Suprapubic skin (tissue), 4 donors: Measurements from ENCODE around the gene P2RX4. TPM values are rescaled to one million over a fixed set of nuclear protein-coding genes. Genes with fewer than 3 reads are reported as not detected.

Experiments
- DNase-seq, 2 donors: peaks; one replicate each; pipeline ENCODE4 v3.0.0-alpha.2; 2019; ENCODE audit warnings: low spot score in 2 of 2
- H3K27ac ChIP-seq: fragments of 200-600 bp; sonication (generic); one replicate; pipeline ENCODE4 v1.5.1; 2019
- H3K27me3 ChIP-seq: fragments of 200-600 bp; sonication (generic); one replicate; pipeline ENCODE4 v1.5.1; 2019
- H3K36me3 ChIP-seq: fragments of 200-600 bp; sonication (generic); one replicate; pipeline ENCODE4 v1.5.1; 2019
- H3K4me1 ChIP-seq: fragments of 200-600 bp; sonication (generic); one replicate; pipeline ENCODE4 v1.5.1; 2019
- H3K4me3 ChIP-seq: fragments of 200-600 bp; sonication (generic); one replicate; pipeline ENCODE4 v1.5.1; 2019; ENCODE audit warnings: mild to moderate bottlenecking
- H3K9me3 ChIP-seq: fragments of 200-600 bp; sonication (generic); one replicate; pipeline ENCODE4 v1.5.1; 2019
- CTCF ChIP-seq, 2 donors: fragments of 200-600 bp in 1 of 2; fragments of 450-650 bp in 1 of 2; sonication (generic) in 1 of 2; IDR thresholded peaks; one replicate each; pipeline ENCODE4 v1.5.1; 2016 to 2019; ENCODE audit warnings: antibody characterized with exemption in 2 of 2, mild to moderate bottlenecking in 1 of 2, moderate library complexity in 1 of 2
- EP300 ChIP-seq: sonication (generic); formaldehyde crosslinking; IDR thresholded peaks from one replicate; pipeline ENCODE4 v1.6.1; 2017; ENCODE audit warnings: antibody characterized with exemption
- POLR2A ChIP-seq, 2 donors: fragments of 450-650 bp; IDR thresholded peaks; one replicate each; pipeline ENCODE4 v1.6.1; 2017; ENCODE audit warnings: antibody characterized with exemption in 2 of 2, mild to moderate bottlenecking in 2 of 2, moderate library complexity in 2 of 2
- POLR2AphosphoS5 ChIP-seq, 3 donors: sonication (generic); formaldehyde crosslinking; IDR thresholded peaks; one replicate each; pipeline ENCODE4 v1.6.1; 2017; ENCODE audit warnings: antibody characterized with exemption in 3 of 3
- WGBS: methylation state at CpG from one replicate; pipeline ENCODE4 v1.1.5; 2018; 5-methylcytosine and 5-hydroxymethylcytosine counted together
- total RNA-seq, 4 donors: library from RNA; depleted of rRNA; stranded (reverse); fragments of >200 nt; gene quantifications; one replicate each; pipeline ENCODE4 v1.1.0, GENCODE V29; 2016

P2RX4 gene
- total RNA-seq, 4 donors from 2014 or later, result 7.9 to 22.4 (median 15.4) TPM

- Histone ChIP-seq H3K27ac (no peak overlapping the region), H3K27me3 (no peaks in the 10 kb centered on the region), H3K4me1 (peaks cover 10% of the 10 kb centered on the region), H3K36me3 (peaks cover 19% of the 10 kb centered on the region), H3K9me3 (no peaks in the 10 kb centered on the region), H3K4me3 (no peak overlapping the region)
- WGBS, result 92% methylated on average over 9 of the region's 9 CpGs
- TF ChIP-seq POLR2A (IDR thresholded peaks at IDR 0.05) (no peak), POLR2AphosphoS5 (IDR thresholded peaks at IDR 0.05) (no peak), CTCF (IDR thresholded peaks at IDR 0.05) (no peak), EP300 (no peak)
- DNase-seq, result no peak
Observed at GRCh38 chr12:121189131-121189530, 20.8 kb upstream of the P2RX4 start.

- no peaks in the 10 kb centered on the region for H3K27me3 ChIP-seq
- peaks cover 8% of the 10 kb centered on the region for H3K4me1 ChIP-seq
- no peak for DNase-seq
- WGBS, result 92% methylated on average over 4 of the region's 9 CpGs
- no peaks in the 10 kb centered on the region for H3K9me3 ChIP-seq
- peaks cover 13% of the 10 kb centered on the region for H3K36me3 ChIP-seq
- no peak for TF ChIP-seq POLR2A (IDR thresholded peaks at IDR 0.05)
- TF ChIP-seq POLR2AphosphoS5 (IDR thresholded peaks at IDR 0.05), result no peak
- TF ChIP-seq EP300, result no peak
- TF ChIP-seq CTCF (IDR thresholded peaks at IDR 0.05), result no peak
- no peak overlapping the region for H3K27ac ChIP-seq
- no peak overlapping the region for H3K4me3 ChIP-seq
Observed at GRCh38 chr12:121189619-121190155, 20.2 kb upstream of the P2RX4 start.

GRCh38 chr12:121190523-121191031 is 19.4 kb upstream of the P2RX4 start:
- peaks cover 8% of the 10 kb centered on the region for H3K36me3 ChIP-seq
- no peak overlapping the region for H3K4me3 ChIP-seq
- no peak for DNase-seq
- H3K9me3 ChIP-seq, result no peaks in the 10 kb centered on the region
- WGBS, result 29% methylated on average over 2 of the region's 2 CpGs
- no peaks in the 10 kb centered on the region for H3K27me3 ChIP-seq
- H3K4me1 ChIP-seq, result peaks cover 5% of the 10 kb centered on the region
- TF ChIP-seq POLR2A (IDR thresholded peaks at IDR 0.05), result no peak
- TF ChIP-seq CTCF (IDR thresholded peaks at IDR 0.05), result no peak
- TF ChIP-seq EP300, result no peak
- no peak for TF ChIP-seq POLR2AphosphoS5 (IDR thresholded peaks at IDR 0.05)
- H3K27ac ChIP-seq, result peak overlapping the region; percentile 40

- Histone ChIP-seq H3K4me3 (no peak overlapping the region), H3K9me3 (no peaks in the 10 kb centered on the region), H3K4me1 (peaks cover 5% of the 10 kb centered on the region), H3K27ac (peak overlapping the region; percentile 40), H3K36me3 (peaks cover 4% of the 10 kb centered on the region), H3K27me3 (no peaks in the 10 kb centered on the region)
- 64% methylated on average over 3 of the region's 3 CpGs for WGBS
- no peak for DNase-seq
- TF ChIP-seq POLR2A (IDR thresholded peaks at IDR 0.05) (no peak), EP300 (no peak), CTCF (IDR thresholded peaks at IDR 0.05) (no peak)
Observed at GRCh38 chr12:121191151-121191550, 18.8 kb upstream of the P2RX4 start.

- TF ChIP-seq POLR2A (IDR thresholded peaks at IDR 0.05), result no peak
- no peak for TF ChIP-seq EP300
- no peak for TF ChIP-seq CTCF (IDR thresholded peaks at IDR 0.05)
- Histone ChIP-seq H3K27ac (no peak overlapping the region), H3K4me1 (no peaks in the 10 kb centered on the region), H3K36me3 (no peaks in the 10 kb centered on the region), H3K27me3 (no peaks in the 10 kb centered on the region), H3K9me3 (no peaks in the 10 kb centered on the region), H3K4me3 (no peak overlapping the region)
- DNase-seq, result no peak
- WGBS, result 72% methylated on average over 6 of the region's 6 CpGs
Observed at GRCh38 chr12:121196902-121197301, 13.0 kb upstream of the P2RX4 start.
